B cell (primary cell): ENCODE data around the gene PLEKHA7. TPM values are rescaled to one million over a fixed set of nuclear protein-coding genes. Genes with fewer than 3 reads are reported as not detected.

Experiments used
- ATAC-seq: fragments of 200-7000 bp; cut with Tn5 transposase; one replicate; pipeline ENCODE4 v1.10.0; 2021; ENCODE audit warnings: low read depth, mild to moderate bottlenecking, moderate number of reproducible peaks, moderate library complexity
- CTCF ChIA-PET: fragments of 350-600 bp; sonication (Branson Sonifier 250); formaldehyde crosslinking; loops from one replicate; lab custom pipeline; 2021; ENCODE audit warnings: antibody characterized with exemption, inconsistent platforms; lab: Charles Lee
- POLR2A ChIA-PET: fragments of 350-600 bp; sonication (Branson Sonifier 250); formaldehyde crosslinking; loops from one replicate; lab custom pipeline; 2021; ENCODE audit warnings: antibody characterized with exemption; lab: Charles Lee
- DNase-seq: peaks from one replicate; pipeline ENCODE4 v3.0.0; 2013
- H2AFZ ChIP-seq: 2 replicates; pipeline ENCODE4 v1.6.1; 2012; ENCODE audit warnings: mild to moderate bottlenecking, low read depth, low read length; ENCODE audit not compliant: insufficient read depth, poor library complexity, severe bottlenecking
- H3K27ac ChIP-seq, 2 donors: 1 replicate in 1 of 2; 2 replicates in 1 of 2; pipeline ENCODE4 v1.5.1; 2012 to 2013; ENCODE audit warnings: low read length in 2 of 2, mild to moderate bottlenecking in 2 of 2, moderate library complexity in 1 of 2
- H3K27me3 ChIP-seq, 4 experiments: fragments of 200-600 bp in 1 of 4; sonication (generic) in 1 of 4; replicated peaks in 1 of 4; 1 replicate in 2 of 4; 2 replicates in 2 of 4; pipeline versions ENCODE4 v1.6.1 to v1.7.0; 2013 to 2016; ENCODE audit warnings: low read length in 3 of 4, mild to moderate bottlenecking in 2 of 4, mixed read lengths in 1 of 4, moderate library complexity in 1 of 4; ENCODE audit not compliant: insufficient read depth in 4 of 4, control insufficient read depth in 3 of 4; ENCODE audit errors: control extremely low read depth in 1 of 4
- H3K36me3 ChIP-seq, 2 experiments: replicated peaks in 1 of 2; 1 replicate in 1 of 2; 2 replicates in 1 of 2; pipeline versions ENCODE4 v1.6.1 to v1.7.1; 2013; ENCODE audit warnings: low read length in 1 of 2; ENCODE audit not compliant: insufficient read depth in 2 of 2, control insufficient read depth in 1 of 2; ENCODE audit errors: control extremely low read depth in 1 of 2, extremely low read depth in 1 of 2
- H3K4me1 ChIP-seq, 2 donors: fragments of 200-600 bp in 1 of 2; sonication (generic) in 1 of 2; 1 replicate in 1 of 2; 2 replicates in 1 of 2; pipeline versions ENCODE4 v1.5.1 to v1.6.1; 2013 to 2017; ENCODE audit warnings: low read length in 2 of 2; ENCODE audit not compliant: control insufficient read depth in 2 of 2, insufficient read depth in 2 of 2
- H3K4me2 ChIP-seq: replicated peaks from 2 replicates; pipeline ENCODE3; 2012; ENCODE audit warnings: mild to moderate bottlenecking, low read depth, low read length; ENCODE audit not compliant: poor library complexity, severe bottlenecking
- H3K4me3 ChIP-seq, 5 experiments: fragments of 200-600 bp in 1 of 5; sonication (generic) in 1 of 5; 1 replicate in 3 of 5; 2 replicates in 2 of 5; pipeline versions ENCODE4 v1.5.1 to v1.7.0; 2011 to 2016; ENCODE audit warnings: low read length in 4 of 5, mild to moderate bottlenecking in 4 of 5, low read depth in 2 of 5, control low read depth in 1 of 5, moderate library complexity in 1 of 5; ENCODE audit not compliant: insufficient read depth in 1 of 5; ENCODE audit errors: control extremely low read depth in 1 of 5, extremely low read depth in 1 of 5
- H3K79me2 ChIP-seq: fragments of 200-600 bp; sonication (generic); one replicate; pipeline ENCODE4 v1.6.0; 2016; ENCODE audit warnings: low read length; ENCODE audit not compliant: control insufficient read depth, insufficient read depth
- H3K9ac ChIP-seq: fragments of 200-600 bp; sonication (generic); 2 replicates; pipeline ENCODE4 v1.6.1; 2017; ENCODE audit warnings: mild to moderate bottlenecking, low read length, moderate library complexity
- H3K9me3 ChIP-seq, 3 donors: one replicate each; pipeline versions ENCODE4 v1.6.1 to v1.7.1; 2013; ENCODE audit warnings: low read length in 2 of 3; ENCODE audit not compliant: control insufficient read depth in 2 of 3, insufficient read depth in 1 of 3; ENCODE audit errors: control extremely low read depth in 1 of 3
- H4K20me1 ChIP-seq: 2 replicates; pipeline ENCODE4 v1.6.0; 2012; ENCODE audit warnings: mild to moderate bottlenecking, low read length; ENCODE audit not compliant: insufficient read depth, control insufficient read depth, poor library complexity, severe bottlenecking
- H3K27ac Mint-ChIP-seq: one replicate; pipeline ENCODE4 v1.8.0; 2021; ENCODE audit warnings: mixed read lengths
- H3K27me3 Mint-ChIP-seq: one replicate; pipeline ENCODE4 v1.8.0; 2021; ENCODE audit warnings: mixed read lengths
- H3K4me1 Mint-ChIP-seq: one replicate; pipeline ENCODE4 v1.8.0; 2021; ENCODE audit warnings: mixed read lengths
- H3K4me3 Mint-ChIP-seq: one replicate; pipeline ENCODE4 v1.8.0; 2021; ENCODE audit warnings: mixed read lengths
- H3K9me3 Mint-ChIP-seq: one replicate; pipeline ENCODE4 v1.8.0; 2022; ENCODE audit warnings: mixed read lengths; ENCODE audit not compliant: insufficient read depth
- EZH2 ChIP-seq: IDR thresholded peaks from 2 replicates; pipeline ENCODE4 v1.6.1; 2012; ENCODE audit warnings: borderline replicate concordance, low read depth, mild to moderate bottlenecking, moderate library complexity, low read length; ENCODE audit not compliant: insufficient read depth, poor library complexity, severe bottlenecking
- WGBS: methylation state at CpG from one replicate; pipeline ENCODE4 v1.1.5; 2013; ENCODE audit warnings: missing lambda C conversion rate; ENCODE audit not compliant: insufficient coverage; 5-methylcytosine and 5-hydroxymethylcytosine counted together
- intact Hi-C: fragments of 100-400 bp; cut with micrococcal nuclease; formaldehyde crosslinking; loops from one replicate; pipeline ENCODE4 v1.10.0; 2022
- polyA plus RNA-seq: library from polyadenylated mRNA; depleted of rRNA; stranded (reverse); fragments of >200 nt; gene quantifications from 2 replicates; pipeline ENCODE4 v1.2.3, GENCODE V29; 2012
- total RNA-seq, 2 donors: library from RNA; stranded (reverse); fragments of 120-200 nt in 1 of 2; gene quantifications; 1 replicate in 1 of 2; 2 replicates in 1 of 2; pipeline versions ENCODE4 v1.2.3 to v1.2.4, GENCODE V29; 2013 to 2022
- TF ChIP-seq, protein P1 (sequence below): fragments of 200-600 bp; IDR thresholded peaks from one replicate; pipeline ENCODE4 v1.8.0; 2022; ENCODE audit warnings: antibody characterized with exemption, mild to moderate bottlenecking

PLEKHA7 gene
- total and polyA plus RNA-seq, 2 donors (not counting 1 experiment from before 2014, with no cell fraction given), result 1.7 to 8.2 TPM

DNA sequence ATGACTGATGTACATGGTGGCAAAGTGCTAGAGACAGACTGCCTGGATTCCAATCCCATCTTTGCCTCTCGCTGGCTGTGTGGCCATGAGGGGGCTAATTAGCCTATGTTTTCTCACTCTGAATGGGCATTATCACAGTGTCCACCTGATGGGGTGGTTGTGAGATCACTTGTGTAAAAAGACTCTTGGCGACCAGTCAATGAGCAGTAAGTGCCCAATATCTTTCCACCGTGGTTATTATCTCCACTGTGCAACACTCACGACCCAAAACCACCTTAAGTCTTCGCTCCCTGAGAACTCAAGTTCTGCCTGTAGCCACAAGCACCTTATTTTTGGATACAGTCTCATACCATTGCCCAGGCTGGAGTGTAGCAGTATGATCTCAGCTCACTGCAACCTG is 52.1 kb downstream of the PLEKHA7 start:
- no peak overlapping the region for H3K27ac Mint-ChIP-seq
- POLR2A ChIA-PET, result no interaction called here
- intact Hi-C loops, result no loop called here
- H3K9me3 Mint-ChIP-seq, result no peaks in the 10 kb centered on the region
- Histone ChIP-seq H3K4me3 (no peak overlapping the region), H3K27ac (no peak overlapping the region), H3K4me1 (no peaks in the 10 kb centered on the region), H3K9me3 (no peaks in the 10 kb centered on the region), H3K9ac (no peak overlapping the region), H3K79me2 (no peaks in the 10 kb centered on the region), H3K27me3 (no peaks in the 10 kb centered on the region), H2AFZ (no peak overlapping the region), H3K36me3 (no peaks in the 10 kb centered on the region), H3K4me2 (no peak overlapping the region), H4K20me1 (no peaks in the 10 kb centered on the region)
- TF ChIP-seq, protein P1, sequence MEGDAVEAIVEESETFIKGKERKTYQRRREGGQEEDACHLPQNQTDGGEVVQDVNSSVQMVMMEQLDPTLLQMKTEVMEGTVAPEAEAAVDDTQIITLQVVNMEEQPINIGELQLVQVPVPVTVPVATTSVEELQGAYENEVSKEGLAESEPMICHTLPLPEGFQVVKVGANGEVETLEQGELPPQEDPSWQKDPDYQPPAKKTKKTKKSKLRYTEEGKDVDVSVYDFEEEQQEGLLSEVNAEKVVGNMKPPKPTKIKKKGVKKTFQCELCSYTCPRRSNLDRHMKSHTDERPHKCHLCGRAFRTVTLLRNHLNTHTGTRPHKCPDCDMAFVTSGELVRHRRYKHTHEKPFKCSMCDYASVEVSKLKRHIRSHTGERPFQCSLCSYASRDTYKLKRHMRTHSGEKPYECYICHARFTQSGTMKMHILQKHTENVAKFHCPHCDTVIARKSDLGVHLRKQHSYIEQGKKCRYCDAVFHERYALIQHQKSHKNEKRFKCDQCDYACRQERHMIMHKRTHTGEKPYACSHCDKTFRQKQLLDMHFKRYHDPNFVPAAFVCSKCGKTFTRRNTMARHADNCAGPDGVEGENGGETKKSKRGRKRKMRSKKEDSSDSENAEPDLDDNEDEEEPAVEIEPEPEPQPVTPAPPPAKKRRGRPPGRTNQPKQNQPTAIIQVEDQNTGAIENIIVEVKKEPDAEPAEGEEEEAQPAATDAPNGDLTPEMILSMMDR, result no peak
- TF ChIP-seq EZH2, result no peak
- ATAC-seq, result no peak
- CTCF ChIA-PET, result no interaction called here
- DNase-seq, result no peak
- WGBS, result 94% methylated on average over 5 of the region's 5 CpGs
- no peak overlapping the region for H3K4me3 Mint-ChIP-seq
- H3K4me1 Mint-ChIP-seq, result no peaks in the 10 kb centered on the region
- no peaks in the 10 kb centered on the region for H3K27me3 Mint-ChIP-seq

DNA sequence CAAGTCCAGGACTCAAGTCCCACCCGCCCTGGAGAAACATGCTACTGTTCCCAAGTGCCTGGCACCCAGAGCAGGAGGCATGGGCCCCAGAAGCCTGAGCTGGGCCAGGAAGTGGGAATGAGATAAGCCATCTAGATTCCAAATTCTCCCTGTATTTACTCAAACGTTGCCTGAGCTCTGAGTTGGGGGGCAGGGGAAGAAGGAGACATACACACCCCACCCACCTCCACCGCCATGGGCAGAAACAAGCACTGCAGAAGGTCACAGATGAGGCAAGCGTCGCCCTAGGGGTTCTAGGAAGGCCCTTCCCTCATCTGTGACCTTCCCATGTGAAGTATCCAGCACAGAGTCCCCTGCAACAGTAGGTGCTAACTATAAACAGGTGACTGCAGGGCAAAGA is 54.0 kb downstream of the PLEKHA7 start:
- ChIA-PET POLR2A (no interaction called here), CTCF (no interaction called here)
- Mint-ChIP-seq H3K4me3 (no peak overlapping the region), H3K27ac (no peak overlapping the region), H3K27me3 (no peaks in the 10 kb centered on the region), H3K9me3 (no peaks in the 10 kb centered on the region), H3K4me1 (no peaks in the 10 kb centered on the region)
- TF ChIP-seq, protein P1, result no peak
- no peak for TF ChIP-seq EZH2
- WGBS, result 75% methylated on average over 2 of the region's 5 CpGs
- Histone ChIP-seq H3K27me3 (no peaks in the 10 kb centered on the region), H3K9ac (no peak overlapping the region), H3K79me2 (no peaks in the 10 kb centered on the region), H3K36me3 (no peaks in the 10 kb centered on the region), H2AFZ (no peak overlapping the region), H3K4me3 (no peak overlapping the region), H3K27ac (no peak overlapping the region), H3K4me2 (no peak overlapping the region), H4K20me1 (no peaks in the 10 kb centered on the region), H3K4me1 (no peaks in the 10 kb centered on the region), H3K9me3 (no peaks in the 10 kb centered on the region)
- no peak for DNase-seq
- ATAC-seq, result no peak
- intact Hi-C loops, result no loop called here
